K562 (cell line): ENCODE data around the gene PTPN7. TPM values are rescaled to one million over a fixed set of nuclear protein-coding genes. Genes with fewer than 3 reads are reported as not detected.
A peak's percentile ranks its signal among the peaks of the same experiment; 100 is the strongest.

ENCODE experiments used
- CHCHD3 ChIP-seq: fragments of 250-450 bp; sonication (Bioruptor Pico); IDR thresholded peaks from 2 replicates; pipeline ENCODE4 v2.1.2; 2022; ENCODE audit warnings: mild to moderate bottlenecking
- HIVEP1 ChIP-seq: fragments of 250-450 bp; sonication (Bioruptor Pico); IDR thresholded peaks from 2 replicates; pipeline ENCODE4 v1.4.0; 2020; ENCODE audit warnings: mild to moderate bottlenecking
- JUN ChIP-seq, 2 experiments: sonication (generic) in 1 of 2; formaldehyde crosslinking in 1 of 2; IDR thresholded peaks; 2 replicates each; pipeline versions ENCODE4 v1.6.1 to v1.8.0; 2012 to 2022; ENCODE audit warnings: borderline replicate concordance in 2 of 2, mild to moderate bottlenecking in 2 of 2, improper control_type of control experiment in 1 of 2, low read depth in 1 of 2, low read length in 1 of 2, missing genetic modification reagents in 1 of 2
- KDM1A ChIP-seq, 2 experiments: fragments of 450-650 bp; IDR thresholded peaks; 2 replicates each; pipeline ENCODE4 v1.6.1; 2016; ENCODE audit warnings: mild to moderate bottlenecking in 2 of 2
- MED1 ChIP-seq: sonication (generic); formaldehyde crosslinking; IDR thresholded peaks from 2 replicates; pipeline ENCODE4 v1.8.1; 2023; ENCODE audit warnings: missing genetic modification reagents, borderline replicate concordance
- NCOA2 ChIP-seq, 2 experiments: fragments of 450-650 bp; IDR thresholded peaks; 2 replicates each; pipeline ENCODE4 v1.6.1; 2018; ENCODE audit warnings: mild to moderate bottlenecking in 2 of 2, moderate library complexity in 1 of 2; ENCODE audit not compliant: partially characterized antibody in 2 of 2
- NONO ChIP-seq, 2 experiments: fragments of 200-400 bp in 1 of 2; fragments of 450-650 bp in 1 of 2; formaldehyde crosslinking in 1 of 2; IDR thresholded peaks; 2 replicates each; pipeline ENCODE4 v1.6.1; 2017; ENCODE audit warnings: low read depth in 2 of 2, mild to moderate bottlenecking in 2 of 2, moderate library complexity in 2 of 2, low read length in 1 of 2
- SNIP1 ChIP-seq: fragments of 450-650 bp; IDR thresholded peaks from 2 replicates; pipeline ENCODE4 v1.7.1; 2017; ENCODE audit warnings: low read depth, mild to moderate bottlenecking
- TCF3 ChIP-seq: sonication (generic); formaldehyde crosslinking; IDR thresholded peaks from 2 replicates; pipeline ENCODE4 v1.4.0; 2020; ENCODE audit warnings: mild to moderate bottlenecking, missing genetic modification reagents
- TEAD1 ChIP-seq, 2 experiments: fragments of 450-650 bp in 1 of 2; sonication (generic) in 1 of 2; formaldehyde crosslinking; IDR thresholded peaks; 2 replicates each; pipeline versions ENCODE4 v1.4.0 to v1.8.0; 2020 to 2022; ENCODE audit warnings: mild to moderate bottlenecking in 2 of 2, missing genetic modification reagents in 1 of 2
- ZBED1 ChIP-seq: IDR thresholded peaks from 2 replicates; pipeline ENCODE4 v1.6.1; 2014
- ZBTB7A ChIP-seq: IDR thresholded peaks from 2 replicates; pipeline ENCODE4 v1.6.1; 2011; ENCODE audit warnings: low read depth, mild to moderate bottlenecking, low read length, moderate library complexity, borderline replicate concordance; ENCODE audit not compliant: control insufficient read depth
- ZC3H8 ChIP-seq: fragments of 450-650 bp; IDR thresholded peaks from 2 replicates; pipeline ENCODE4 v1.6.1; 2017
- ZNF134 ChIP-seq: fragments of 250-450 bp; sonication (Bioruptor Pico); conservative IDR thresholded peaks from 2 replicates; pipeline ENCODE4 v1.4.0; 2020
- ZNF224 ChIP-seq: sonication (generic); formaldehyde crosslinking; IDR thresholded peaks from 2 replicates; pipeline ENCODE4 v1.8.0; 2022; ENCODE audit warnings: mild to moderate bottlenecking, missing genetic modification reagents
- ZNF347 ChIP-seq: fragments of 450-650 bp; formaldehyde crosslinking; IDR thresholded peaks from 2 replicates; pipeline ENCODE4 v1.4.0; 2020; ENCODE audit warnings: low read depth, mild to moderate bottlenecking, moderate library complexity
- polyA plus RNA-seq, 8 experiments: library from polyadenylated mRNA; depleted of rRNA in 4 of 8; stranded (reverse) in 5 of 8; unstranded in 3 of 8; fragments of >200 nt; fragmentation: Nextera tagmentation in 2 of 8; fragmentation: Illumina TruSeq in 1 of 8; extraction: Ambion mirVana in 2 of 8; extraction: Trizol in 1 of 8; gene quantifications; 2 replicates each; pipeline versions ENCODE4 v1.2.1 to v1.2.3, GENCODE V29; 2011 to 2014; ENCODE audit warnings: inconsistent platforms in 1 of 8, missing spikeins in 1 of 8
- total RNA-seq, 7 experiments: library from RNA; depleted of rRNA in 6 of 7; stranded (reverse); fragments of >200 nt in 6 of 7; fragmentation: Illumina TruSeq in 2 of 7; extraction: Trizol in 2 of 7; gene quantifications; 2 replicates each; pipeline versions ENCODE4 v1.2.1 to v1.2.3, GENCODE V29; 2011 to 2021; ENCODE audit warnings: low replicate concordance in 1 of 7
- TF ChIP-seq, protein P1 (sequence below): fragments of 450-650 bp; IDR thresholded peaks from 2 replicates; pipeline ENCODE4 v1.6.1; 2016; ENCODE audit warnings: borderline replicate concordance
- TF ChIP-seq, protein P2 (sequence below): fragments of 450-650 bp; IDR thresholded peaks from 2 replicates; pipeline ENCODE4 v1.6.1; 2016
- TF ChIP-seq, protein P3 (sequence below): fragments of 450-650 bp; IDR thresholded peaks from 2 replicates; pipeline ENCODE4 v1.6.1; 2017; ENCODE audit warnings: mild to moderate bottlenecking, moderate library complexity

The PTPN7 gene
- total and polyA plus RNA-seq, 9 of the 15 experiments (the other 6 are each of a cell fraction or from before 2014, with no cell fraction given) = 18.7 to 144 (median 120) TPM

DNA sequence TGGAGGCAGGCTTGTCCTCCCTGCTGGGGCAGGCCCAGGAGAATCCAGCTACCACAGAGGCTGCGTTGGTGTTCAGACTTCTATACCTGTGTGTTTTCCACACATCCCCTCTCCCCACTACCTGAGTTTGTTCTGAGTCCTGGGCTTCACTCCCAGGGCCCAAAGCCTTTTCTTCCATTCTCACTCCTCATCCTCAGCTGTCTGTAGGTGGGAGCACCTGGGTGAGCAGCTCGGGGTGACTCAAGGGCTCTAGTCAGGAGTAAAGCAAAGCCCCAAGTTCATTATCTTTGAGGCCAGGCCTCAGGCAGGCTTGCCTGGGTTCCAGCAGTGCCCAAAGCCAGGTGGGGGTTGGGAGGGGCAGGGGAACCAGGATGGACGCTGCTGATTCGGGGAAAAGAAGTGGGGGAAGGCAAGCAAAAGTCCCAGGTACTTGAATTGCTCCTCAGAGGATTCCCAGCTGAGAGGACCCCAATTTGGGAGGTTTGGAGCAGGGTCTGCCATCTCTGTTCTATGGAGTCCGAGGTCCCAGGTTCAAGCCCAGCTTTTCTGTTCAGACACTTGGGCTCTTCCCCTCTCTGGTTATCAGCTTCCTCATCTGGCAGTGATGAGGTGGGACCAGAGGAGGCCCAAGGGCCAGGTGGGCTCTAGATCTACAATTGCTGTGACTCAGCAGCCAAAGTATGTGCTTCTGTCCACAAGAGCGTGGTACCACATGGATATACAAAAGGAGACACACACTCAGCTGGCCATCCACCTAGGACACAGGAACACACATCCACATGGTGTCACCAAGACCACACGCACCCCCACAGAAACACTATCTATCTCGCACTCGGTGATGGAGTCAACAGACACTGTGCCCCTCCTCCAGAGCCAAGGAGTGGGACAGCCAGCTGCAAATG, 5.8 kb upstream of the PTPN7 start (continued):
- TF ChIP-seq, protein P1, sequence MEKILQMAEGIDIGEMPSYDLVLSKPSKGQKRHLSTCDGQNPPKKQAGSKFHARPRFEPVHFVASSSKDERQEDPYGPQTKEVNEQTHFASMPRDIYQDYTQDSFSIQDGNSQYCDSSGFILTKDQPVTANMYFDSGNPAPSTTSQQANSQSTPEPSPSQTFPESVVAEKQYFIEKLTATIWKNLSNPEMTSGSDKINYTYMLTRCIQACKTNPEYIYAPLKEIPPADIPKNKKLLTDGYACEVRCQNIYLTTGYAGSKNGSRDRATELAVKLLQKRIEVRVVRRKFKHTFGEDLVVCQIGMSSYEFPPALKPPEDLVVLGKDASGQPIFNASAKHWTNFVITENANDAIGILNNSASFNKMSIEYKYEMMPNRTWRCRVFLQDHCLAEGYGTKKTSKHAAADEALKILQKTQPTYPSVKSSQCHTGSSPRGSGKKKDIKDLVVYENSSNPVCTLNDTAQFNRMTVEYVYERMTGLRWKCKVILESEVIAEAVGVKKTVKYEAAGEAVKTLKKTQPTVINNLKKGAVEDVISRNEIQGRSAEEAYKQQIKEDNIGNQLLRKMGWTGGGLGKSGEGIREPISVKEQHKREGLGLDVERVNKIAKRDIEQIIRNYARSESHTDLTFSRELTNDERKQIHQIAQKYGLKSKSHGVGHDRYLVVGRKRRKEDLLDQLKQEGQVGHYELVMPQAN = peak; percentile 46
- TF ChIP-seq HIVEP1 (CRISPR knock-in tag) (no peak), ZBED1 (no peak), ZNF347 (CRISPR knock-in tag) (no peak), SNIP1 (no peak), ZC3H8 (no peak), NCOA2 (IDR thresholded peaks at IDR 0.05; ENCODE audit: partially characterized antibody in 2 of 2) (no peak), KDM1A (IDR thresholded peaks at IDR 0.05) (peak; percentile 59; a peak in 1 of 4 replicates), JUN (IDR thresholded peaks at IDR 0.05; ENCODE audit: borderline replicate concordance, low read depth, low read length) (no peak), JUN (CRISPR knock-in tag; IDR thresholded peaks at IDR 0.05; ENCODE audit: borderline replicate concordance) (no peak), NONO (IDR thresholded peaks at IDR 0.05; ENCODE audit: low read depth in 2 of 2, low read length in 1 of 2) (no peak), ZNF134 (CRISPR knock-in tag) (no peak), ZNF224 (CRISPR knock-in tag) (no peak), MED1 (CRISPR knock-in tag) (no peak), TCF3 (CRISPR knock-in tag) (peak; percentile 69), CHCHD3 (no peak), TEAD1 (CRISPR knock-in tag; IDR thresholded peaks at IDR 0.05) (no peak), ZBTB7A (peak; percentile 78; the same call in 1 of the 2 replicates)
- TF ChIP-seq, protein P2, sequence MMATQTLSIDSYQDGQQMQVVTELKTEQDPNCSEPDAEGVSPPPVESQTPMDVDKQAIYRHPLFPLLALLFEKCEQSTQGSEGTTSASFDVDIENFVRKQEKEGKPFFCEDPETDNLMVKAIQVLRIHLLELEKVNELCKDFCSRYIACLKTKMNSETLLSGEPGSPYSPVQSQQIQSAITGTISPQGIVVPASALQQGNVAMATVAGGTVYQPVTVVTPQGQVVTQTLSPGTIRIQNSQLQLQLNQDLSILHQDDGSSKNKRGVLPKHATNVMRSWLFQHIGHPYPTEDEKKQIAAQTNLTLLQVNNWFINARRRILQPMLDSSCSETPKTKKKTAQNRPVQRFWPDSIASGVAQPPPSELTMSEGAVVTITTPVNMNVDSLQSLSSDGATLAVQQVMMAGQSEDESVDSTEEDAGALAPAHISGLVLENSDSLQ = no peak
- TF ChIP-seq, protein P3, sequence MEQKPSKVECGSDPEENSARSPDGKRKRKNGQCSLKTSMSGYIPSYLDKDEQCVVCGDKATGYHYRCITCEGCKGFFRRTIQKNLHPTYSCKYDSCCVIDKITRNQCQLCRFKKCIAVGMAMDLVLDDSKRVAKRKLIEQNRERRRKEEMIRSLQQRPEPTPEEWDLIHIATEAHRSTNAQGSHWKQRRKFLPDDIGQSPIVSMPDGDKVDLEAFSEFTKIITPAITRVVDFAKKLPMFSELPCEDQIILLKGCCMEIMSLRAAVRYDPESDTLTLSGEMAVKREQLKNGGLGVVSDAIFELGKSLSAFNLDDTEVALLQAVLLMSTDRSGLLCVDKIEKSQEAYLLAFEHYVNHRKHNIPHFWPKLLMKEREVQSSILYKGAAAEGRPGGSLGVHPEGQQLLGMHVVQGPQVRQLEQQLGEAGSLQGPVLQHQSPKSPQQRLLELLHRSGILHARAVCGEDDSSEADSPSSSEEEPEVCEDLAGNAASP = no peak
